Fibroblast of lung (primary cell): ENCODE data around the gene TAOK1. TPM values are rescaled to one million over a fixed set of nuclear protein-coding genes. Genes with fewer than 3 reads are reported as not detected.
"Not testable (repeated sequence)": the region's sequence is repeated elsewhere in the genome, so short reads cannot be mapped to it uniquely, and the experiment has no call there.

Experiments used
- DNase-seq, 2 donors: peaks; one replicate each; pipeline versions ENCODE4 v3.0.0 to v3.0.0-alpha.2; 2010; ENCODE audit warnings: low read depth in 2 of 2
- H2AFZ ChIP-seq: 2 replicates; pipeline ENCODE4 v1.5.1; 2012; ENCODE audit warnings: low read length, control low read depth, inconsistent platforms
- H3K27ac ChIP-seq: 2 replicates; pipeline ENCODE4 v1.5.1; 2011; ENCODE audit warnings: low read length, control low read depth; ENCODE audit not compliant: insufficient read depth
- H3K27me3 ChIP-seq: 2 replicates; pipeline ENCODE4 v1.5.1; 2011; ENCODE audit warnings: mild to moderate bottlenecking, low read length; ENCODE audit not compliant: control insufficient read depth, insufficient read depth
- H3K36me3 ChIP-seq: 2 replicates; pipeline ENCODE4 v1.5.1; 2011; ENCODE audit warnings: low read length; ENCODE audit not compliant: control insufficient read depth, insufficient read depth
- H3K4me1 ChIP-seq: 2 replicates; pipeline ENCODE4 v1.5.1; 2011; ENCODE audit warnings: low read length; ENCODE audit not compliant: control insufficient read depth, insufficient read depth; ENCODE audit errors: extremely low read depth
- H3K4me2 ChIP-seq: 2 replicates; pipeline ENCODE4 v1.5.1; 2011; ENCODE audit warnings: low read length, control low read depth; ENCODE audit not compliant: insufficient read depth; ENCODE audit errors: extremely low read depth
- H3K4me3 ChIP-seq, 4 experiments: fragments of 200-600 bp in 1 of 4; sonication (generic) in 1 of 4; replicated peaks in 1 of 4; 2 replicates each; pipeline ENCODE4 v1.5.1; 2011 to 2016; ENCODE audit warnings: low read length in 4 of 4, low read depth in 3 of 4, mild to moderate bottlenecking in 3 of 4, control low read depth in 2 of 4, inconsistent platforms in 1 of 4, mixed read lengths in 1 of 4; ENCODE audit not compliant: insufficient read depth in 1 of 4; ENCODE audit errors: control extremely low read depth in 1 of 4
- H3K79me2 ChIP-seq: 2 replicates; pipeline ENCODE4 v1.5.1; 2012; ENCODE audit warnings: mild to moderate bottlenecking, low read length, inconsistent platforms; ENCODE audit not compliant: control insufficient read depth, insufficient read depth
- H3K9ac ChIP-seq: 2 replicates; pipeline ENCODE4 v1.5.1; 2011; ENCODE audit warnings: mild to moderate bottlenecking, low read length, control low read depth; ENCODE audit not compliant: insufficient read depth
- H3K9me3 ChIP-seq: 2 replicates; pipeline ENCODE4 v1.5.1; 2012; ENCODE audit warnings: low read depth, low read length; ENCODE audit not compliant: control insufficient read depth, insufficient read depth
- H4K20me1 ChIP-seq: 2 replicates; pipeline ENCODE4 v1.5.1; 2011; ENCODE audit warnings: low read length; ENCODE audit not compliant: control insufficient read depth, insufficient read depth; ENCODE audit errors: extremely low read depth
- CTCF ChIP-seq, 2 donors: IDR thresholded peaks in 1 of 2; conservative IDR thresholded peaks in 1 of 2; 1 replicate in 1 of 2; 2 replicates in 1 of 2; pipeline ENCODE4 v1.5.1; 2011 to 2012; ENCODE audit warnings: low read length in 2 of 2, control low read depth in 1 of 2, inconsistent platforms in 1 of 2, low read depth in 1 of 2, mild to moderate bottlenecking in 1 of 2
- EZH2 ChIP-seq: IDR thresholded peaks from 2 replicates; pipeline ENCODE4 v1.5.1; 2012; ENCODE audit warnings: low read length, control low read depth, mild to moderate bottlenecking; ENCODE audit errors: missing control alignments
- polyA plus RNA-seq, 2 donors: library from polyadenylated mRNA; depleted of rRNA in 1 of 2; stranded (reverse) in 1 of 2; unstranded in 1 of 2; fragments of >200 nt; gene quantifications; 2 replicates each; pipeline ENCODE4 v1.2.1, GENCODE V29; 2011 to 2012; ENCODE audit warnings: missing spikeins in 1 of 2
- total RNA-seq: library from RNA; depleted of rRNA; stranded (reverse); fragments of >200 nt; gene quantifications from 2 replicates; pipeline ENCODE4 v1.2.1, GENCODE V29; 2014

TAOK1 gene
- total and polyA plus RNA-seq, 2 donors (not counting 1 experiment from before 2014, with no cell fraction given) = 35.1 to 62.8 TPM

- H3K4me3 ChIP-seq = no peak overlapping the region
- H3K36me3 ChIP-seq = no peaks in the 10 kb centered on the region
- H3K4me2 ChIP-seq = no peak overlapping the region
- no peaks in the 10 kb centered on the region for H3K27me3 ChIP-seq
- H3K27ac ChIP-seq = no peak overlapping the region
- no peaks in the 10 kb centered on the region for H3K9me3 ChIP-seq
- H3K79me2 ChIP-seq = no peaks in the 10 kb centered on the region
- H4K20me1 ChIP-seq = no peaks in the 10 kb centered on the region
- no peak overlapping the region for H3K9ac ChIP-seq
- H3K4me1 ChIP-seq = no peaks in the 10 kb centered on the region
- no peak overlapping the region for H2AFZ ChIP-seq
- DNase-seq = peak in 1 of 2 donors; percentile 72
- TF ChIP-seq CTCF (conservative IDR thresholded peaks at IDR 0.05 in 1 of 2, IDR thresholded peaks at IDR 0.05 in 1 of 2; ENCODE audit: low read depth in 1 of 2, low read length in 2 of 2) = no peak
- no peak for TF ChIP-seq EZH2
Observed at GRCh38 chr17:29557085-29557738, 167.0 kb downstream of the TAOK1 start.

- Histone ChIP-seq H3K79me2 (no peaks in the 10 kb centered on the region), H3K36me3 (peaks cover 2% of the 10 kb centered on the region), H3K4me1 (no peaks in the 10 kb centered on the region), H2AFZ (no peak overlapping the region), H4K20me1 (no peaks in the 10 kb centered on the region), H3K27ac (no peak overlapping the region), H3K4me2 (no peak overlapping the region), H3K9ac (no peak overlapping the region), H3K27me3 (no peaks in the 10 kb centered on the region), H3K9me3 (no peaks in the 10 kb centered on the region), H3K4me3 (no peak overlapping the region)
- DNase-seq = no peak
- TF ChIP-seq CTCF (conservative IDR thresholded peaks at IDR 0.05 in 1 of 2, IDR thresholded peaks at IDR 0.05 in 1 of 2; ENCODE audit: low read depth in 1 of 2, low read length in 2 of 2) (no peak), EZH2 (no peak)
Observed at GRCh38 chr17:29557739-29558116, 167.6 kb downstream of the TAOK1 start.

- H3K4me1 ChIP-seq, H3K4me2 ChIP-seq, H3K4me3 ChIP-seq, H3K79me2 ChIP-seq, H4K20me1 ChIP-seq, H3K9me3 ChIP-seq, H3K9ac ChIP-seq, H2AFZ ChIP-seq, DNase-seq, H3K27me3 ChIP-seq, H3K27ac ChIP-seq, H3K36me3 ChIP-seq: not testable (repeated sequence)
Observed at GRCh38 chr17:29558139-29558538, 168.0 kb downstream of the TAOK1 start.
